ENCODE measurements around the gene GMNC.
"Not testable (repeated sequence)": the region's sequence is repeated elsewhere in the genome, so short reads cannot be mapped to it uniquely, and the experiment has no call there.

GMNC gene

GRCh38 chr3:190862209-190863118 lies at the start of gene GMNC:
TSS of gene GMNC (minus strand) at chr3:190862694. CDS start at chr3:190862615, 79 bp downstream.
- peak; percentile 57 to 69 for DNase-seq

- no peak for DNase-seq
Observed at GRCh38 chr3:190911382-190911781, 48.9 kb upstream of the GMNC start.

- no peak for DNase-seq
Observed at GRCh38 chr3:190909908-190910307, 47.4 kb upstream of the GMNC start.

- DNase-seq, result no peak
Observed at GRCh38 chr3:190903156-190903555, 40.7 kb upstream of the GMNC start.

GRCh38 chr3:190902292-190902691 lies 39.8 kb upstream of the GMNC start:
- DNase-seq, result no peak

- DNase-seq, result no peak
Observed at GRCh38 chr3:190892395-190892902, 30.0 kb upstream of the GMNC start.

GRCh38 chr3:190886945-190887344 lies 24.5 kb upstream of the GMNC start:
- no peak for DNase-seq

- peak; percentile 11 to 60 for DNase-seq
Observed at GRCh38 chr3:190883973-190884832, 21.7 kb upstream of the GMNC start.

GRCh38 chr3:190883141-190883540 lies 20.6 kb upstream of the GMNC start:
- DNase-seq, result no peak

- no peak for DNase-seq
Observed at GRCh38 chr3:190877925-190878324, 15.4 kb upstream of the GMNC start.

GRCh38 chr3:190876433-190876832 lies 13.9 kb upstream of the GMNC start:
- DNase-seq, result not testable (repeated sequence)

- not testable (repeated sequence) for DNase-seq
Observed at GRCh38 chr3:190875061-190875460, 12.6 kb upstream of the GMNC start.

GRCh38 chr3:190870127-190870526 lies 7.6 kb upstream of the GMNC start:
- no peak for DNase-seq

GRCh38 chr3:190867071-190867470 lies 4.6 kb upstream of the GMNC start:
- DNase-seq, result no peak

- DNase-seq, result no peak
Observed at GRCh38 chr3:190865828-190866227, 3.3 kb upstream of the GMNC start.

- DNase-seq, result no peak
Observed at GRCh38 chr3:190865419-190865818, 2.9 kb upstream of the GMNC start.

GRCh38 chr3:190864002-190864401 lies 1.5 kb upstream of the GMNC start:
- no peak for DNase-seq

GRCh38 chr3:190863119-190863465 lies 598 bp upstream of the GMNC start:
- DNase-seq, result no peak

- DNase-seq, result peak in 1 of 2 donors; percentile 31
Observed at GRCh38 chr3:190860521-190860920, 2.0 kb downstream of the GMNC start.

GRCh38 chr3:190855151-190855550 lies 7.3 kb downstream of the GMNC start:
- DNase-seq, result no peak

GRCh38 chr3:190854062-190854461 lies 8.4 kb downstream of the GMNC start:
- DNase-seq, result no peak

GRCh38 chr3:190853464-190853863 lies 9.0 kb downstream of the GMNC start:
- DNase-seq, result no peak

- no peak for DNase-seq
Observed at GRCh38 chr3:190849607-190850006, 12.9 kb downstream of the GMNC start.

- DNase-seq, result no peak
Observed at GRCh38 chr3:190848870-190849269, 13.6 kb downstream of the GMNC start.

Measured in hippocampal formation (tissue), 2 donors.